Esophagus squamous epithelium (tissue), 4 donors: Measurements from ENCODE around the gene RPH3AL.

Source experiments
- POLR2A ChIP-seq, 4 donors: fragments of 450-650 bp; IDR thresholded peaks; one replicate each; pipeline ENCODE4 v1.6.1; 2017; ENCODE audit warnings: antibody characterized with exemption in 4 of 4, mild to moderate bottlenecking in 4 of 4, moderate library complexity in 3 of 4
- TF ChIP-seq, protein P1 (sequence below), 6 experiments: fragments of 450-650 bp in 4 of 6; fragments of 200-600 bp in 2 of 6; sonication (generic) in 2 of 6; IDR thresholded peaks; one replicate each; pipeline ENCODE4 v1.5.1; 2016 to 2019; ENCODE audit warnings: antibody characterized with exemption in 6 of 6, mild to moderate bottlenecking in 4 of 6, moderate library complexity in 4 of 6

DNA sequence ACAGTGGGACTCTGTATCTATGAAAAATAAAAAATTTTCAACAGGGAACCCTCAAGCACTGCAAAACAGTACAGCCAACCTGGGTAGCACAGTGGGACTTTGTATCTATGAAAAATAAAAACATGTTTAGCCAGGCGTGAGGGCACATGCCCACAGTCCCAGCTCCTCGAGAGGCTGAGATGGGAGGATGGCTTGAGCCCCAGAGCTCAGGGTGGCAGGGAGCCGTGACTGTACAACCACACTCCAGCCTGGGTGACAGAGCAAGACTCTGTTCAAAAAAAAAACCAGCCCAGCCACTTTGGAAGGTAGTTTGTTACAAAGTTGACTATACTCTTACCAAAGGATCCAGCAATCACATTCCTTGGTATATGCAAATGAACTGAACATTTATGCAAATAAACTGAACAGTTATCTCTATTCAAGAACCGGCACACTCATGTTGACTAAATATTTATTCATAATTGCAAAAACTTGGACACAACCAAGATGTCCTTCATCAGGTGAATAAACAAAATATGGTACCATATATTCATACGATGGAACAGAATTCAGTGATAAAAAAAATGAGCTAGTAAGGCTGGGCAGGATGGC is 5.2 kb downstream of the RPH3AL start:
- TF ChIP-seq, protein P1, sequence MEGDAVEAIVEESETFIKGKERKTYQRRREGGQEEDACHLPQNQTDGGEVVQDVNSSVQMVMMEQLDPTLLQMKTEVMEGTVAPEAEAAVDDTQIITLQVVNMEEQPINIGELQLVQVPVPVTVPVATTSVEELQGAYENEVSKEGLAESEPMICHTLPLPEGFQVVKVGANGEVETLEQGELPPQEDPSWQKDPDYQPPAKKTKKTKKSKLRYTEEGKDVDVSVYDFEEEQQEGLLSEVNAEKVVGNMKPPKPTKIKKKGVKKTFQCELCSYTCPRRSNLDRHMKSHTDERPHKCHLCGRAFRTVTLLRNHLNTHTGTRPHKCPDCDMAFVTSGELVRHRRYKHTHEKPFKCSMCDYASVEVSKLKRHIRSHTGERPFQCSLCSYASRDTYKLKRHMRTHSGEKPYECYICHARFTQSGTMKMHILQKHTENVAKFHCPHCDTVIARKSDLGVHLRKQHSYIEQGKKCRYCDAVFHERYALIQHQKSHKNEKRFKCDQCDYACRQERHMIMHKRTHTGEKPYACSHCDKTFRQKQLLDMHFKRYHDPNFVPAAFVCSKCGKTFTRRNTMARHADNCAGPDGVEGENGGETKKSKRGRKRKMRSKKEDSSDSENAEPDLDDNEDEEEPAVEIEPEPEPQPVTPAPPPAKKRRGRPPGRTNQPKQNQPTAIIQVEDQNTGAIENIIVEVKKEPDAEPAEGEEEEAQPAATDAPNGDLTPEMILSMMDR (IDR thresholded peaks at IDR 0.05) = no peak
- TF ChIP-seq POLR2A (IDR thresholded peaks at IDR 0.05) = no peak
